ENCODE measurements around the gene CHRNB4.

- no peak for TF ChIP-seq RXRA (IDR thresholded peaks at IDR 0.05)
- TF ChIP-seq, protein P1, sequence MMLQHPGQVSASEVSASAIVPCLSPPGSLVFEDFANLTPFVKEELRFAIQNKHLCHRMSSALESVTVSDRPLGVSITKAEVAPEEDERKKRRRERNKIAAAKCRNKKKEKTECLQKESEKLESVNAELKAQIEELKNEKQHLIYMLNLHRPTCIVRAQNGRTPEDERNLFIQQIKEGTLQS (IDR thresholded peaks at IDR 0.05): no peak
Measured at GRCh38 chr15:78625606-78626280, 15.3 kb downstream of the CHRNB4 start.
